ENCODE data around the gene SPRYD3. TPM values are rescaled to one million over a fixed set of nuclear protein-coding genes. Genes with fewer than 3 reads are reported as not detected.

The SPRYD3 gene
- total RNA-seq, 1 donor from 2014 or later: 41.2 TPM

DNA sequence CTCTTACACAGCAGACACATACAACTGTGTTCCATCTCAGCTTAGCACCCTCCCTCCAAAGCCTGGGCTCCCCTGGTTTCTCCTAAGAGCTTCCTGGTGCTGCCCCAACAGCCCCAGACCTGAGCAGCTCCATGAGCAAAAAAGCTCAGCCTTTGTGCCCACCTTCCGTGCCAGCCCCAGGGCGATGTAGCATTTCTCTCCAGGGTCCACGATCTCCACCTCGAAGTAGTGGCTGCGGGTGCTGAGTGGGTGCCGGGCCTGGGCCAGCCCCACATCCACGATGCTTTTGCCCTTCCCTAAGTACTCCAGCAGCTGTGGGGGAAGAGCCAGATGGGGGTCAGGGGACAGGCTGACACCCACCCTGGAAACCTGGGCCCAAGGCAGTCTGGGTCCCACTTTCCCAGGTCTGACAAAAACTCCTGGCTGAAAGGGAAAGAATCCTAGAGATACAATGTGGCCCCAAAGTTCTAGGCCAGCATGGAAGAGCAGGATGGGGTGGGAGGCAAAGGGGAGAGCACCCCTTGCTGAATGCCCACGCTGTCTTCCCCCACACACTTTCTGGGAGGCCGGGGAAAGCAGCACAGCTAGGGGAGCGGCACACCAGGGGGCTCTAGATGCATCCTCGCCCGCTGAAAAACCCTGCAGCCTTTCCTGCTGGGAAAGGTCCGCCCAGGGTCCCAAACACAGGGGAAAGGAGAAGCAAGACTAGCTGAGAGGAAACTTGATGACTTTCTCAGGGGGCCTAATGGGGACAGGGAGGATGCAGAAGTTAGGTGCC, 11.0 kb downstream of the SPRYD3 start:
- Mint-ChIP-seq H3K27me3 (ENCODE audit: insufficient read depth) (no peaks in the 10 kb centered on the region), H3K4me1 (ENCODE audit: low read depth) (peaks cover 5% of the 10 kb centered on the region), H3K4me3 (no peak overlapping the region), H3K9me3 (no peaks in the 10 kb centered on the region), H3K36me3 (ENCODE audit: low read depth) (peaks cover 30% of the 10 kb centered on the region), H3K27ac (no peak overlapping the region)
- intact Hi-C loops (cut with micrococcal nuclease): no loop called here
- no peak for DNase-seq (ENCODE audit: low spot score)

DNA sequence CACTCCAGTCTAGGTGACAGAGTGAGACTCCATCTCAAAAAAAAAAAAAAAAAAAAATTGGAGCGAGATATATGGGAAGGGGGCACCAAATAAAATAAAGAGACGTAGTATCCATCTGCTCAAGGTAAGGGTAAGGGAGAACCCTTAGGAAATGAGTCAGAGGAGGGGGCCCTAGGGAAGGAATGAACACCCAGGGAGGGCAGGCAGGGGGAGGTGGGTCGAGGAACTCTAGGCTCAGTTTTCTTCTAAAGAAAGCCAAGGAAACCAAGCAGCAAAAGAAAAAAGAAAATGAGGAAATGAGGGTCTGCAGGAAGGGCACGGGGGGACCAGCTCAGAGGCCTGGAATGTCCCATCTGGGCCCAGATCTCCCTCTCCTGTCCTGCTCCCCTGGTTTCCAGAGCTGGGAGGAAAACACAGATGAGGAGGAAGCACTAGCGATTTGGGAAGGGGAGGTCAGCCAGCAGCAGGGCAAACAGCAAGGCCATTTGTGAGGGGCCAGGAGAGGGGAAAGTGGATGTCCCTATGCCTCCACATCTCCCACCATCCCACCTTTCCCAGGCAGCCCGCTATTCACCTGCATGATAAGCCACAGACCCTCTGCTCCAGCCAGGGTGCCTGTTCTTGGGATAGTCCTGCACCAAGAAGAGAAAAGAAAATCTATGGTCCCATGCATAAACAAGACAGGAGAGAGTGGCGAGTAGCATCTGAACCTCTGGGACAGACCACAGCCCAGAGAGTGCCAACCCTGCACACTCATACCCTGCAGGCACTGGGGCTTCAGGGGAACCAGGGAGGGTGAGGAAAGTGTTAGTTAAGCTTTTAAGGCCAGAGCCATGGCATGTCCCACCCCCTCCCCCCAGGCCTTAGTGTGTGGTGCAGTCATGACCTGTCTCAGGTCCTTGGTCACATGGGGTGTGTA, 11.9 kb downstream of the SPRYD3 start:
- Mint-ChIP-seq H3K27ac (no peak overlapping the region), H3K27me3 (ENCODE audit: insufficient read depth) (no peaks in the 10 kb centered on the region), H3K4me1 (ENCODE audit: low read depth) (peaks cover 5% of the 10 kb centered on the region), H3K36me3 (ENCODE audit: low read depth) (peaks cover 29% of the 10 kb centered on the region), H3K9me3 (no peaks in the 10 kb centered on the region), H3K4me3 (no peak overlapping the region)
- intact Hi-C loops (cut with micrococcal nuclease): no loop called here
- no peak for DNase-seq (ENCODE audit: low spot score)

DNA sequence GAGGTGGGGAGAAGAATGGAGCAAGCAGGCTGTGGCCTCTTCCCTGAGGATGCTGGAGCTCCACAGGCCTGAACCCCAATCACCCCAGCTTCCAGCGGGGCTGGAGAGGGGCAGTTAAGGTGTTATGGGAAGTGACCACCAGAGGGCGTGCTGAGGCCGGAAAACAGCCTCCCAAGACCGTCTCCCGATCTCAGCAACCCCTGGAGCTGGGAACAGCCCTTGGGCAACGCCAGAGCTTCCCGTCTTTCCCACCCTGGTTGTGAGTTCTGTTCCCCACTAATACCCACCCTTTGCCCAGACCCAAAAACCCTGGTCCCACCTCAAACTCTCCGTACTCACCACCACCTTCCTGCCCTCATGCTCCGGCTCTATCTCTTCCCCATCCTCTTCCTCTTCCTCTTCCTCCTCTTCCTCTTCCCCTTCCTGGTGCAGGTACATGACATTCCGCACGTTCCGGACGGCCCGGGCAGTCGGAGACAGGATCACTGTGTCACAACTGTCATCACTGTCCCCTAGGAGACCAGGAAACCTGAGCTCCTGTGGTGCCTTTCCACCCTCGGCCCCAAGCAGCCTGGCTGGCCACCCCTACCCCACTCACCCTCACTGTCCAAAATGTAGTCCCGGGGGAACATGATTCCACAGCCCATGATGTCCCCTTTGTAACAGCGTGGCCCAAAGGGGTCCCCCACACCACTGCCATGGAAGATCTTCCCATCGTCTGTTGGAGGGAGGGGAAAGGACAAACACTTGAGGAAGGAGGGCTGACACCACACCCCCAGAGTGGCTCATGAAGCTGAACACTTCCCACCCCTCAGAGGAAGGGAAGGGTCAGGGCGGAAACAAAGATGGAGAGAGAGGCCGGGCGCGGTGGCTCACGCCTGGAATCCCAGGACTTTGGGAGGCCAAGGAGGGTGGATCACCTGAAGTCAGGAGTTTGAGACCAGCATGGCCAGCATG, 12.9 kb downstream of the SPRYD3 start:
- Mint-ChIP-seq H3K36me3 (ENCODE audit: low read depth) (peaks cover 22% of the 10 kb centered on the region), H3K4me3 (no peak overlapping the region), H3K4me1 (ENCODE audit: low read depth) (peaks cover 5% of the 10 kb centered on the region), H3K9me3 (no peaks in the 10 kb centered on the region), H3K27me3 (ENCODE audit: insufficient read depth) (no peaks in the 10 kb centered on the region), H3K27ac (no peak overlapping the region)
- DNase-seq (ENCODE audit: low spot score): peak; percentile 49
- intact Hi-C loops (cut with micrococcal nuclease): loop anchor here (1.0 kb wide), 1 partner anchor 33 kb away; no protein-coding TSS in a partner anchor

DNA sequence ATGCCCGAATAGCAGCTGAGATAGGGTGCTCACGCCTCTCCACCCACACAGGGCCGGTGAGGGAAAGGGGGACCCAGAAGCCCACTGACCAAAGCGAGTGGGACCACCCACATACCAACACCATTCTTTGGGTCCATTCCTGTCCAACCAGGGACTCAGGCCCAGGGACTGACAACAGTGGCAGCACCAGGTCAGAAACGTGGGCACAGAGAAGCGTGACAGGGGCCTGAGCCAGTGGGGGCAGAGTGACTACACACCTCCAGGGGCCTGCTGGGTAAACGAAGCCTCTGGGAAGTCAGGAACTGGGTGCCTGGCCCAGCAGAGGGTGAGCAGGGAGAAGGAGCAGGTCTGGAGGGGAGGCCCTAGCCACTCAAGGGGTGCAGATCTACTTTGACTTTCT, 13.7 kb downstream of the SPRYD3 start:
- Mint-ChIP-seq H3K27me3 (ENCODE audit: insufficient read depth) (no peaks in the 10 kb centered on the region), H3K4me1 (ENCODE audit: low read depth) (peaks cover 5% of the 10 kb centered on the region), H3K4me3 (no peak overlapping the region), H3K9me3 (no peaks in the 10 kb centered on the region), H3K27ac (no peak overlapping the region), H3K36me3 (ENCODE audit: low read depth) (peaks cover 20% of the 10 kb centered on the region)
- DNase-seq (ENCODE audit: low spot score): no peak
- intact Hi-C loops (cut with micrococcal nuclease): no loop called here

DNA sequence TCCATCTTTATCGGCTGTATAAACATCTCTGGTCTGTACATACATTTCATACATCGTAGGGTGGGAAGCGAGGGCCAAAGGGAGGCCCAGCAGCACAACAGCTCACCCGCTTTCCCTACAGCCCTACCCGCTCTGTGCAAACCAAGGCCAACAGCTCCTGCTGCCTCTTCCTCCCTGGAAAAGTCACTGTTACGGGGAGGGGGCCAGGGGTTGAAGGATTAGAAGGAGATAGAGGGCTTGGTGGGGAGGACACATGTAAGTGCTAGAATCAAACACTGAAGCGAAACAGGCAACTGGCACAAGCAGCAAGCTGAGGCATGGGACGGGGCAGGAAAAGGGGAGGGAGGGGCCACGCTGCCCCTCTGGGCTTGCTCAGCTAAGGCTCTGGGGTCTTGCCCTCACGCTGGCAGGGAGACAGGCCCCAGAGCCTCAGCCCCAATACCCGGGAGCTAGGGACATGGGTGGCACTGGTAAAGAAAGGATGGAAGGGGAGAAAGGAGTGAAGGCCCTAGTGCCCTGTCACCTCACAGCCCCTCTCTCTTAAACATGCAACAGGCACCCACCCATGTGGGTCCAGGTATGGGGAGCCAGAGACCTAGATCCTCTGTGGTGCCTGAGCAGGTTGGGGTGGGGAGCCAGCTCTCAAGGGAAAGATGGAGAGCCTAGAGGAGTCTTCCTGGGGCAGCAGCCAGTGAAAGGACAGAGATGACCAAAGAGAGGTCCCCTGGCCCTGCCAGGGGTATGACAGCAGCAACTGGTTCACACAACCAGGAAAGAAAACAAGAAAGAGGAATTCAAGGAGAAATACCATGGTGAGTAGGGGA, 14.4 kb downstream of the SPRYD3 start:
- Mint-ChIP-seq H3K4me3 (no peak overlapping the region), H3K36me3 (ENCODE audit: low read depth) (peaks cover 16% of the 10 kb centered on the region), H3K27ac (no peak overlapping the region), H3K4me1 (ENCODE audit: low read depth) (peaks cover 5% of the 10 kb centered on the region), H3K9me3 (no peaks in the 10 kb centered on the region), H3K27me3 (ENCODE audit: insufficient read depth) (no peaks in the 10 kb centered on the region)
- no peak for DNase-seq (ENCODE audit: low spot score)
- intact Hi-C loops (cut with micrococcal nuclease): no loop called here

DNA sequence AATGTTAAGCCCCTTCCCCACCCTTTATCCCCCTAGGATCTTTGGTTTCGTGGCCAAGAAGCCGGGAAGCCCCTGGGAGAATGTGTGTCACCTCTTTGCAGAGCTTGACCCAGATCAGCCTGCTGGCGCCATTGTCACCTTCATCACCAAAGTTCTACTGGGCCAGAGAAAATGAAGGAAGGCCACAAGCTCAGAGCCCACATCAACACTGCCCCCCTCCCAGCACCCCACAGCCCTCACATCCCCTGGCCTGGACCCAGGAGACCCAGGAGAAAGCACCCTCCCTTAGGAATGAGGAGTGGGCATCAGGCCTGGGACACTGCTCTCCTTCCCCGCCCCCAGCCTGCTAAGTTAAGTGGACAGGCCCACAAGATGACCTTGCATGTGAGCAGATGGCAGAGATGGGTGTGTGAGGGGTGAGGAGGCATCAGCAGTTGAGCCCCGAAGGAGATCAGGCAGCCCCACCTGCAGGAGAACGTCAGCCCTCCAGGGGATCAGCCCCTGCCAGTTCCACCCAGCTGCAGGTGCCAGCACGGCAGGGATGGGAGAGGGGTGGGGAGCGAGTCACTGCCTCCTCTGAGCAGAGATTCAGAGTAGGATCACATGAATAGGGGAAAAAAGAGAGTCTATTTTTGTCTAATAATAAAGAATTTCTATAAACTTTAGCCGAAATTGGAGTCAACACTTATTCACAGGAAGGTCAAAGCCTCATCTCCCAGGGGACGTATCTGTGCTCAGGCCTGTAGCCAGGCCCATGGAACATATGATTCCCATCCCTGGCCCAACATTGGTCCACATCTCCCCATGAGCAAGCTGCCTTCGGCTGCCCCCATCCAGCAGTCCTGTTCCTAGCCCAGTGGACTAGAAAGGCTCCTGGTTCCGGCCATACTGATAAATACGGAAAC, 15.2 kb downstream of the SPRYD3 start:
- no peak overlapping the region for H3K27ac Mint-ChIP-seq
- no peaks in the 10 kb centered on the region for H3K27me3 Mint-ChIP-seq (ENCODE audit: insufficient read depth)
- H3K9me3 Mint-ChIP-seq: no peaks in the 10 kb centered on the region
- intact Hi-C loops (cut with micrococcal nuclease): no loop called here
- H3K4me3 Mint-ChIP-seq: no peak overlapping the region
- H3K36me3 Mint-ChIP-seq (ENCODE audit: low read depth): peaks cover 16% of the 10 kb centered on the region
- no peak for DNase-seq (ENCODE audit: low spot score)
- peaks cover 5% of the 10 kb centered on the region for H3K4me1 Mint-ChIP-seq (ENCODE audit: low read depth)

DNA sequence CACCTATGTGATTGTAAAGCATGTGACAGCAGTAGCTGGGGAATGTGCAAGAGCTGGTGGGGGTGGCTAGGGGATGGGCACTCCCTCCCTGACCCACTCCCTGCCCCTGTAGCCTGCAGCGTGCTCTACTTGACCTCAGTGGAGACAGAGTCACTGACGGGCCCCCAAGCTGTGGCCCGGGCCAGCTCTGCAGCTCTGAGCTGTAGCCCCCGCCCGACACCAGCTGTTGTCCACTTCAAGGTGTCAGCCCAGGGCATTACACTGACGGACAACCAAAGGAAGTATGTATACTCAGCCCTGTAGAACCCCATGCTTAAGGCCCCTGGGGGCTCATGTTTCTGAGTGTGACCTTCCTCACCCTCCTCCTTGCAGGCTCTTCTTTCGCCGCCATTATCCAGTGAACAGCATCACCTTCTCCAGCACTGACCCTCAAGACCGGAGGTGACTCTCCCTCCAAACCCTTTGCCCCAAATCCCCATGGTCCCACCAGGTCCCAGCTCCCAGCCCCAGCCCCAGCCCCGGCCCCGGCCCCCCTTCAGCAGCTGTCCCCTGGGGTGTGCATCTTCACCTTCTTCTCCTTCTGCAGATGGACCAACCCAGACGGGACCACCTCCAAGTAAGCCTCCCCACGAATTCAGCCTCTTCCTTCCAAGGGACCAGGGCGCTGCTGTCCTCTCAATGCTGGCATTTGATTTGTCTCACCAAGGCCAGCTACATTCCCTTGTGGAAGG, 16.0 kb downstream of the SPRYD3 start:
- H3K27ac Mint-ChIP-seq: no peak overlapping the region
- DNase-seq (ENCODE audit: low spot score): no peak
- H3K36me3 Mint-ChIP-seq (ENCODE audit: low read depth): peaks cover 16% of the 10 kb centered on the region
- intact Hi-C loops (cut with micrococcal nuclease): no loop called here
- H3K9me3 Mint-ChIP-seq: no peaks in the 10 kb centered on the region
- no peak overlapping the region for H3K4me3 Mint-ChIP-seq
- no peaks in the 10 kb centered on the region for H3K27me3 Mint-ChIP-seq (ENCODE audit: insufficient read depth)
- H3K4me1 Mint-ChIP-seq (ENCODE audit: low read depth): peaks cover 5% of the 10 kb centered on the region

DNA sequence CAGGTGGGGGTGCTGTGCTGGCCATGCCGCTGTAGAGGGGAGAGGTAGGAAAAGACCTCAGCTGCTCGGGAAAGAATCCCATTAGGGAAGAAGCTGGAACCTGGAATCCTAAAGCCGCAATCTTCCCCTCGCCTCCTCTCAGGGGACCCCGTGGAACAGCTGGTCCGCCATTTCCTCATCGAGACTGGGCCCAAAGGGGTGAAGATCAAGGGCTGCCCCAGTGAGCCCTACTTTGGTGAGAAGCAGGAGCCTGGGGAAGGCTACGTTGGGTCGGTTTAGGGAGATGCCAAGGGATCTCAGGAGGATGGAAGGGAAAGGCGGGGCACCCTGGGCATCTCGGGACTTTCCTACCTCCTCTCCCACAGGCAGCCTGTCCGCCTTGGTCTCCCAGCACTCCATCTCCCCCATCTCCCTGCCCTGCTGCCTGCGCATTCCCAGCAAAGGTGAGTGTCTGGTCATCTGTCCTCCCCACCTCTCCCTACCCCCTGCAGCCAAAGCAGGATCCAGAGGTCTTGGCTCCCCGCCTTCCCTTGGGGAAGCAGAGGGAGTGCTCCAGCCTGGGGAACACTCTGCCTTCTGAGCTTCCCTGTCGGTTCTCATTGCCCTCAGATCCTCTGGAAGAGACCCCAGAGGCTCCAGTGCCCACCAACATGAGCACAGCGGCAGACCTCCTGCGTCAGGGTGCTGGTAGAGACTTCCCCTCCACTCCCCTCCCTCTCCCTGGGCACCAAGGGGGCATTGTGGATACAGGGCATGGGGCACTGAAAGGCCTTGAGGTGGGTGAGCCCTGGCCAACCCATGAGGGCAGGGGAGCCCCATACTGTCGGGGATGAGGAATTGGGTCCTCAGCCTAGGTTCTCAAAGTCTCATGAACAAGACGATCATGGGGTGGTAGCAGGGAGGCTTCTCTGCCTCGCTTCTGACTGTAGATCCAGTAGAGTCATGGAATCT, 16.9 kb downstream of the SPRYD3 start:
- intact Hi-C loops (cut with micrococcal nuclease): no loop called here
- peaks cover 15% of the 10 kb centered on the region for H3K36me3 Mint-ChIP-seq (ENCODE audit: low read depth)
- DNase-seq (ENCODE audit: low spot score): no peak

DNA sequence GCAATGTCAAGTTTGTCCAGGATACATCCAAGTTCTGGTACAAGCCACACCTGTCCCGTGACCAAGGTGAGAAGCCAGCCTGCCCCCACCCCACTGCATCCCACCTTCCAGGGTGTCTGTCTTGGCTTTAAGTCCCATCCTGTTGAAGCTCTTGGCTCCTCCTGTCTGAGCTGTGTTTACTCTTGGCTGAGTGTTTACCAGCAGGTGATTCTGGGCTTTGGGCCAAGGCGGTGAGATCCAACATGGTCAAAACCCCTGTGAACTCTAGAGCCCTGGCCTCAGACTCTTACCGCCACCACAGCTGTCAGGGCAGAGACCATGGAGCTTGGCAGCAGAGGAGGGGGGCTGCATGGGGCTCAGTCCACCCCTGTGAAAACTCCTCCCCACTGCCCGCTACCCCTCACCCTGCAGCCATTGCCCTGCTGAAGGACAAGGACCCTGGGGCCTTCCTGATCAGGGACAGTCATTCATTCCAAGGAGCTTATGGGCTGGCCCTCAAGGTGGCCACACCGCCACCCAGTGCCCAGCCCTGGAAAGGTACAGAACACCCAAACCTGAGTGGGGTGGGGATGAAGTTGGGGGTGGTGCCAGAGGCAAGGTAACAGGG, 17.7 kb downstream of the SPRYD3 start:
- DNase-seq (ENCODE audit: low spot score): no peak
- Mint-ChIP-seq H3K36me3 (ENCODE audit: low read depth) (peaks cover 12% of the 10 kb centered on the region), H3K4me3 (no peak overlapping the region), H3K9me3 (no peaks in the 10 kb centered on the region), H3K4me1 (ENCODE audit: low read depth) (peaks cover 5% of the 10 kb centered on the region), H3K27me3 (ENCODE audit: insufficient read depth) (no peaks in the 10 kb centered on the region), H3K27ac (no peak overlapping the region)
- intact Hi-C loops (cut with micrococcal nuclease): no loop called here

More for the DNA sequence above, 16.9 kb downstream of the SPRYD3 start:
- no peak overlapping the region for H3K4me3 Mint-ChIP-seq
- H3K27me3 Mint-ChIP-seq (ENCODE audit: insufficient read depth): no peaks in the 10 kb centered on the region
- peaks cover 5% of the 10 kb centered on the region for H3K4me1 Mint-ChIP-seq (ENCODE audit: low read depth)
- H3K27ac Mint-ChIP-seq: no peak overlapping the region
- no peaks in the 10 kb centered on the region for H3K9me3 Mint-ChIP-seq

Measured in activated T-helper 1 cell treated with anti-CD3 and anti-CD28 coated beads, Interleukin-12 subunit alpha, Interleukin-12 subunit beta, Interleukin-2, Interleukin-4 antibody, amounts not matched to agents 30 ng/mL and 10 ng/mL and 1 ng/mL, durations not matched to agents 14 hours and 24 hours and 36 hours (primary cell).